ENCODE data around the gene USP9X. TPM values are rescaled to one million over a fixed set of nuclear protein-coding genes. Genes with fewer than 3 reads are reported as not detected.

USP9X gene
- total RNA-seq, 1 donor from 2014 or later, result 23.7 TPM

GRCh38 chrX:41095174-41095573, 9.9 kb downstream of the USP9X start:
- H3K4me1 ChIP-seq, result peaks cover 0 to 16% of the 10 kb centered on the region in 2 donors
- intact Hi-C loops (cut with DNase I), result no loop called here

GRCh38 chrX:41095908-41096307, 10.7 kb downstream of the USP9X start:
- Histone ChIP-seq H3K36me3 (no peaks in the 10 kb centered on the region), H3K27me3 (no peaks in the 10 kb centered on the region), H3K4me3 (no peak overlapping the region), H3K27ac (no peak overlapping the region), H3K4me1 (peaks cover 0 to 16% of the 10 kb centered on the region in 2 donors), H3K9me3 (no peaks in the 10 kb centered on the region)
- DNase-seq (ENCODE audit: low spot score in 2 of 2), result no peak
- no peak for TF ChIP-seq CTCF (IDR thresholded peaks at IDR 0.05)
- intact Hi-C loops (cut with DNase I), result no loop called here

More at GRCh38 chrX:41095174-41095573, 9.9 kb downstream of the USP9X start:
- Histone ChIP-seq H3K27ac (no peak overlapping the region), H3K27me3 (no peaks in the 10 kb centered on the region), H3K4me3 (no peak overlapping the region), H3K9me3 (no peaks in the 10 kb centered on the region), H3K36me3 (no peaks in the 10 kb centered on the region)
- no peak for TF ChIP-seq CTCF (IDR thresholded peaks at IDR 0.05)
- DNase-seq (ENCODE audit: low spot score in 2 of 2), result no peak

GRCh38 chrX:41096339-41096955, 11.2 kb downstream of the USP9X start:
- Histone ChIP-seq H3K27me3 (no peaks in the 10 kb centered on the region), H3K4me3 (no peak overlapping the region), H3K4me1 (peaks cover 0 to 12% of the 10 kb centered on the region in 2 donors), H3K27ac (no peak overlapping the region), H3K36me3 (no peaks in the 10 kb centered on the region), H3K9me3 (no peaks in the 10 kb centered on the region)
- no peak for DNase-seq (ENCODE audit: low spot score in 2 of 2)
- intact Hi-C loops (cut with DNase I), result no loop called here
- TF ChIP-seq CTCF (IDR thresholded peaks at IDR 0.05), result no peak

- Histone ChIP-seq H3K27ac (no peak overlapping the region), H3K4me1 (peaks cover 0 to 7% of the 10 kb centered on the region in 2 donors), H3K27me3 (no peaks in the 10 kb centered on the region), H3K9me3 (no peaks in the 10 kb centered on the region), H3K4me3 (no peak overlapping the region), H3K36me3 (no peaks in the 10 kb centered on the region)
- no peak for DNase-seq (ENCODE audit: low spot score in 2 of 2)
- intact Hi-C loops (cut with DNase I), result no loop called here
- TF ChIP-seq CTCF (IDR thresholded peaks at IDR 0.05), result no peak
Observed at GRCh38 chrX:41097326-41097725, 12.1 kb downstream of the USP9X start.

GRCh38 chrX:41100200-41100599, 15.0 kb downstream of the USP9X start:
- no peak overlapping the region for H3K27ac ChIP-seq
- no peak for TF ChIP-seq CTCF (IDR thresholded peaks at IDR 0.05)
- DNase-seq (ENCODE audit: low spot score in 2 of 2), result no peak
- H3K36me3 ChIP-seq, result no peaks in the 10 kb centered on the region
- intact Hi-C loops (cut with DNase I), result no loop called here
- H3K4me3 ChIP-seq, result no peak overlapping the region
- H3K9me3 ChIP-seq, result no peaks in the 10 kb centered on the region
- H3K4me1 ChIP-seq, result peaks cover 0 to 4% of the 10 kb centered on the region in 2 donors
- no peaks in the 10 kb centered on the region for H3K27me3 ChIP-seq

GRCh38 chrX:41100819-41101218, 15.6 kb downstream of the USP9X start:
- Histone ChIP-seq H3K27ac (no peak overlapping the region), H3K4me3 (no peak overlapping the region), H3K27me3 (no peaks in the 10 kb centered on the region), H3K36me3 (no peaks in the 10 kb centered on the region), H3K4me1 (peaks cover 0 to 4% of the 10 kb centered on the region in 2 donors), H3K9me3 (no peaks in the 10 kb centered on the region)
- no peak for TF ChIP-seq CTCF (IDR thresholded peaks at IDR 0.05)
- DNase-seq (ENCODE audit: low spot score in 2 of 2), result no peak
- intact Hi-C loops (cut with DNase I), result no loop called here
